Measurements from ENCODE around the gene SRSF7. TPM values are rescaled to one million over a fixed set of nuclear protein-coding genes. Genes with fewer than 3 reads are reported as not detected.
A peak's percentile ranks its signal among the peaks of the same experiment; 100 is the strongest.
"Not testable (repeated sequence)": the region's sequence is repeated elsewhere in the genome, so short reads cannot be mapped to it uniquely, and the experiment has no call there.

Gene SRSF7
- total RNA-seq, 3 donors from 2014 or later, result 431 to 454 (median 451) TPM

DNA sequence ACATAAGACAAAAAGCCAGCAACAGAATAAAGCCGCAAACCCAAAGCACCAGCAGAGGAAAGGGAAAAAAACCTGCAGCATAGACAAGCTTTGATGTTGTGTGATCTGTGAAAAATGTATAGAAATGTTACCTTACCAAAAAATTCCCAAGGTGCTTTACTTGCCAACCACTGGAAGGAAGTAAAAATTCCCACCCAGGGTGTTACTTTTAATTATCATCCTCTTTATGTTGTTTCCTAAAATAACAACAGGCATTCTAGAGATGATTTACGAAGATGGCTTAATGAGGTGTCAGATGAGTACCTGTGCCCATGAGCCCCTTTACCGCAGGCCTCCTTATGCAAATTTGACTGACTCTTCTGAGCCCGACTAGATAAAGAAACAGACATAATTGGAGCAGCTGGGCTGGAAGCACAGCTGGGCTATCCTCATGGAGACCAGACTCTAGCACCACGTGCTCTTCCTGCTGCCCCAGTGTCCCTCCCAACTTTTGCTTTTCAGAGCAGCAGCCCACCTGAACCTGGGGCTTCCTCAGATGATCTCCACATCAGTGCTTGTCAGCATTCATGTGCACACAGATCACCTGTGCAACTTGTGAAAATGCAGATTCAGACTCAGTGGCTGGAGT, 41.5 kb downstream of the SRSF7 start:
- peaks cover 24% of the 10 kb centered on the region for H3K36me3 Mint-ChIP-seq (ENCODE audit: insufficient read depth)
- peaks cover 4% of the 10 kb centered on the region for H3K9me3 Mint-ChIP-seq
- peak; percentile 19 for DNase-seq
- H3K4me3 Mint-ChIP-seq, result peak overlapping the region; percentile 70
- peaks cover 73% of the 10 kb centered on the region for H3K4me1 Mint-ChIP-seq (ENCODE audit: low read depth)
- H3K27me3 Mint-ChIP-seq (ENCODE audit: low read depth), result no peaks in the 10 kb centered on the region
- ATAC-seq, result peak; percentile 89 to 91

DNA sequence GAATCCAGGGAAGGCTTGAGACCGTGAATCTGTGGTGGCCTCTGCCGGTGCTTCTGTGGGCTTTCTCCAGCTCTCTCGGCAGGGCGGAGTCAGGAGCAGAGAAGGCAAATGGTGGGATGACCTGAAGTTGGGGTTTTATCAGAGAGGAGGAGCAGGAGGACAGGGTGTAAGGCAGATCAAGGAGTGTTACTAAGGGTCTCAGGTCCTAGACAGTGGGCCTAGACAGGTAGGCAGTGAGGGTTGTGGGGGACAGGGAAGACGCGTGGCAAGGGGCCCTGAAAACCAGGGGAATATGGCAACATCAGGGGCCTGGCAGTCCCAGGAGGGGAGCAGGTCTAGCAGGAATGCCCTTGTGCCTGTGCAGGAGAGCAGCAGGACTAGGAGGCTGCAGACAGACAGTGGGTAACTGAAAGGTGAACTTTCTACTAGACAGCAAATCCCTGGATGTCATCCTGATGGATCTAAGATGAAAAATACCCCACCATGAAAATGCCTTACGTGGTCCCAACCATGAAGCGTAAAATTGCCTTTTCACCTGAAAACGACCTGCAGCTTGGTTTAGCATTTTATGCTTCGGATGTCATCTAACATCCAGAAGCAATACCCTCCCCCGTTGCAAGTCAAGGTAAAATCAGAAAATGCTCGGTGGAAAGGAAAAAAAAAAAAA, 42.1 kb downstream of the SRSF7 start:
- Mint-ChIP-seq H3K36me3 (ENCODE audit: insufficient read depth) (peaks cover 20% of the 10 kb centered on the region), H3K27me3 (ENCODE audit: low read depth) (no peaks in the 10 kb centered on the region), H3K4me3 (peak overlapping the region; percentile 70), H3K9me3 (peaks cover 4% of the 10 kb centered on the region), H3K4me1 (ENCODE audit: low read depth) (peaks cover 69% of the 10 kb centered on the region)
- DNase-seq (no peak), ATAC-seq (no peak)

DNA sequence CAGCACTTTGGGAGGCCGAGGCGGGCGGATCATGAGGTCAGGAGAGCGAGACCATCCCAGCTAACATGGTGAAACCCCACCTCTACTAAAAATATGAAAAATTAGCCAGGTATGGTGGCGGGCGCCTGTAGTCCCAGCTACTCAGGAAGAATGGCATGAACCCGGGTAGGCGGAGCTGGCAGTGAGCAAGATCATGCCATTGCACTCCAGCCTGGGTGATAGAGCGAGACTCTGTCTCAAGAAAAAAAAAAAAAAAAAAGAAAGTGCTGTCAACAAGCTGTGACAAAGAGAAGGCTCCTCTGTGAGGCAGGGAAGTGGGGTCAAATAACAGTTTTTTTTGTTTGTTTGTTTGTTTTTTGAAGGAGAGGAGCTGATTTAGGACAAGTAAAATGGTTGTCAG, 42.7 kb downstream of the SRSF7 start:
- DNase-seq; H3K27me3 Mint-ChIP-seq (ENCODE audit: low read depth); H3K9me3 Mint-ChIP-seq; ATAC-seq: not testable (repeated sequence)
- peak overlapping the region; percentile 70 for H3K4me3 Mint-ChIP-seq
- H3K4me1 Mint-ChIP-seq (ENCODE audit: low read depth), result peaks cover 66% of the 10 kb centered on the region
- H3K36me3 Mint-ChIP-seq (ENCODE audit: insufficient read depth), result peaks cover 20% of the 10 kb centered on the region

DNA sequence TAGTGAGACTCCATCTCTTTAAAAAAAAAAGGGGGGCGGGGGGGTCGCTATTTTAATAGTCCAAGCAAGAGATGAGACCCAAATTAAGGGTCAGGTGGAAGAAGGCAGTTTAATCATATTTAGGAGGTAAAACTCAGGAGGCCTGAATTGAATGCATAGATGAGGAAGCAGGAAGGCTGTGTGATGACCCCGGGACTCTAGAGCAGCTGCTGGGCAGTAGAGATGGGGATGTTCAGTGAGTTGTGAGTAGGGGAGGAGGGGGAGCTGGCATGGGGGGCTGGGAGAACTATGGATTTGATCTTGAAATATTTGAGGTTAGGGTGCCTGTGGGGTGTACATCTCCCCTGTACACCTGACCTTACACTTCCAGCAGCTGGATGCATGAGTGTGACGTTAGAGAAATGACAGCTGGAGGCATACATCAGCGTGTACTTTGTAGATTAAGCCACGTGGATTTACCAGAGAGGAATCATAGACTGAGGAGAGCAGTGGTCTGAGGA, 44.3 kb downstream of the SRSF7 start:
- H3K36me3 Mint-ChIP-seq (ENCODE audit: insufficient read depth), result peaks cover 22% of the 10 kb centered on the region
- DNase-seq (no peak), ATAC-seq (no peak)
- no peak overlapping the region for H3K4me3 Mint-ChIP-seq
- H3K27me3 Mint-ChIP-seq (ENCODE audit: low read depth), result no peaks in the 10 kb centered on the region
- H3K9me3 Mint-ChIP-seq, result peaks cover 6% of the 10 kb centered on the region
- peaks cover 63% of the 10 kb centered on the region for H3K4me1 Mint-ChIP-seq (ENCODE audit: low read depth)

DNA sequence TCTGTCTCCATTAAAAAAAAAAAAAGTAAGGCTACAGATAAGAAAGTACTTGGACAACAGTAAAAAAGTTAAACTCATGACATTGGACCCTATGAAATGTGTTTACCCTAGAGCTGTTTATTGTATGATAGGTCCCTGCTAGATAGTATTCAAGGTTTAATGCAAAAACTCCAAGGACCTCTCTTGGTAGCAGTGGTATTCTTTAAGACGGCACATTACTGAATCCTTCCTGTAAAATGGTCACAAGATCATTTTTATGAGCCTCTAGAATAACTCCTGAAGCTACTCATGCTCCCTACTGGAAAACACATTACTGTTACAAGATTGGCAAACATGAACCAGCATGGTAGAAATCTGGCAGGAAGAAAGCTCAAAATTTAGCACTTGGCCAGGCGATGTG, 46.5 kb downstream of the SRSF7 start:
- no peaks in the 10 kb centered on the region for H3K27me3 Mint-ChIP-seq (ENCODE audit: low read depth)
- ATAC-seq (no peak), DNase-seq (no peak)
- H3K36me3 Mint-ChIP-seq (ENCODE audit: insufficient read depth), result peaks cover 22% of the 10 kb centered on the region
- H3K9me3 Mint-ChIP-seq, result peaks cover 3% of the 10 kb centered on the region
- no peak overlapping the region for H3K4me3 Mint-ChIP-seq
- peaks cover 65% of the 10 kb centered on the region for H3K4me1 Mint-ChIP-seq (ENCODE audit: low read depth)

DNA sequence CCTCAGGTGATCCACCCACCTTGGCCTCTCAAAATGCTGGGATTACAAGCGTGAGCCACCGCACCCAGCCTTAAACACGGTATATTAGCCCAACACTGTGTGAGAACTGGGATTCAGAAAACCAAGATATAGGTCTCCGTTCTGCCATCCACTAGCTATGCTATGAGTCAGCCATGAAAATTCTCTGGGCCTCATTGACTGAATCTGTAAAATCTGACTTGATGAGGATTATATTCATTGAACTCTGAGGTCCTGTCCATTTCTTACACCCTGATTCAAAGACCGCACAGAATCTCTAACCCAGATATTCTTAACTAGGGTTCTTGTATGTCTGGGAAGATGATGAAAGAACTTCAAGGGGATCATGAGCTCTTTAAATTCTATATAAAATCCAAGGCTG, 47.8 kb downstream of the SRSF7 start:
- peaks cover 55% of the 10 kb centered on the region for H3K4me1 Mint-ChIP-seq (ENCODE audit: low read depth)
- H3K9me3 Mint-ChIP-seq, result not testable (repeated sequence)

DNA sequence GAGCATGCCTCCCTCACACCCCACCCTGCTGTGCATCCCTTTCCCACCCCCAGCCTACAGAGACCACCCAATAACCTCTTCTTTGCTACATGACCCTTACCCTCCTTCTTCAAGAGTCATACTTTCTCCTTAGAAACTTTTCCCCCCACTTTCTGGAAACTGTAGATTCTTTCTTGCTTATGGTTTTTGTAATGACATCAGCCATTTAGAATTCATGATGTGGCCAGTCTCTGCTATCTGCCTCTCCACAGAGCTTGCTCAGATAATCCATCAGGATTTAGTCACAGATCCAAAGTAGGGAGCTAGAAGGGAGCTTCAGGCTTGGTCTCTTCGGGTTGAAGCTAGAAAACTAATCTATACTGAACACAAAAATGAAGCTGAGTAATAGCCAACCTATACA, 48.7 kb downstream of the SRSF7 start:
- H3K4me3 Mint-ChIP-seq, result peak overlapping the region; percentile 41
- H3K36me3 Mint-ChIP-seq (ENCODE audit: insufficient read depth), result peaks cover 26% of the 10 kb centered on the region
- DNase-seq (no peak), ATAC-seq (no peak)
- H3K4me1 Mint-ChIP-seq (ENCODE audit: low read depth), result peaks cover 57% of the 10 kb centered on the region
- H3K9me3 Mint-ChIP-seq, result peaks cover 3% of the 10 kb centered on the region
- H3K27me3 Mint-ChIP-seq (ENCODE audit: low read depth), result no peaks in the 10 kb centered on the region

More for the DNA sequence above, 47.8 kb downstream of the SRSF7 start:
- DNase-seq; H3K4me3 Mint-ChIP-seq; ATAC-seq; H3K27me3 Mint-ChIP-seq (ENCODE audit: low read depth): not testable (repeated sequence)
- H3K36me3 Mint-ChIP-seq (ENCODE audit: insufficient read depth), result peaks cover 25% of the 10 kb centered on the region

DNA sequence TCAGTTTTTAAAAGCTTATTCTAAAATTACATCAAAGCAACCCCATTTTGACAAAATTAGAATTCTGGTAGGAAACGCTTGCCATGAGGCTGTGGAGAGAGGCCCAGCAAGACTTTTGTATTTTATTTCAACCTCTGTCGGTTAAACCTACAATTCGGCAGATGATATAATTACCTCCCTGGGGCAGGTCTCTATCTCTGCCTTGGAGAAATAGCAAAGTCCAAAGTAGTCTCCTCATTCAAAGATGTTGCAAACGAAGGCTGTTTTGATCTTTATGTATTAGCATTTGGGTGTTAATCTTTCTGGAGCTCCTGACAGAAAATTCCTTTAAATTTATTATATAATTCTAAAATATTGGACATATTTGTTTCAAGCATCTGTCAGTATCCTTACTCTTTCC, 49.6 kb downstream of the SRSF7 start:
- Mint-ChIP-seq H3K36me3 (ENCODE audit: insufficient read depth) (peaks cover 23% of the 10 kb centered on the region), H3K4me1 (ENCODE audit: low read depth) (peaks cover 55% of the 10 kb centered on the region), H3K4me3 (peak overlapping the region; percentile 47), H3K27me3 (ENCODE audit: low read depth) (no peaks in the 10 kb centered on the region), H3K9me3 (peaks cover 3% of the 10 kb centered on the region)
- DNase-seq, result no peak
- no peak for ATAC-seq

DNA sequence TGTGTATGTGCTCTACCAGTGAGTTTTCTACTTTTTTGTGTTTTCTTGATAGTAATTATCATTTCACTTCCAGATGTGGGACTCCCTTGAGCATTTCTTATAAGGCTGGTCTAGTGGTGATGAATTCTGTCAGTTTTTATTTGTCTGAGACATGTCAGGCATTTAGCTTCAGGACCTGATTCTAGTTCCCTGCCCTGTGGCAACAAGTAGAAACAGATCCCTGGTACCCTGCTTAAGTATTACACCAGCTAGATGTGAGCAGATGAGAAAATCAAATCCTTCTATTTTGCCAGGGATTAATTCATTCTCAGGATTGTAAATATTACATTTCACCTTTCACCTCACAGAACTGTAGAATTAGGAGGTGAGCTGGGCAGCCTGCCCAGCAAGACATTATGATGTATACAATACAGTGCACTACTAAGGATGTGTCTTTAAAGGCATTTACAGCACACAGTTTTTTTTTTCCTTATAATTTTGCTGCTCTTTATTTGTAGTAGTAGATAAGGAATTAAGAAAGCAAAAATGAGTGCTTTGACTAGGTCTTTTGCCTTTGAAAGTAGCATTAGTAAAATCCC, 50.2 kb downstream of the SRSF7 start:
- ATAC-seq (no peak), DNase-seq (no peak)
- Mint-ChIP-seq H3K27me3 (ENCODE audit: low read depth) (no peaks in the 10 kb centered on the region), H3K4me3 (peak overlapping the region; percentile 50), H3K36me3 (ENCODE audit: insufficient read depth) (peaks cover 23% of the 10 kb centered on the region), H3K9me3 (peaks cover 3% of the 10 kb centered on the region), H3K4me1 (ENCODE audit: low read depth) (peaks cover 56% of the 10 kb centered on the region)

DNA sequence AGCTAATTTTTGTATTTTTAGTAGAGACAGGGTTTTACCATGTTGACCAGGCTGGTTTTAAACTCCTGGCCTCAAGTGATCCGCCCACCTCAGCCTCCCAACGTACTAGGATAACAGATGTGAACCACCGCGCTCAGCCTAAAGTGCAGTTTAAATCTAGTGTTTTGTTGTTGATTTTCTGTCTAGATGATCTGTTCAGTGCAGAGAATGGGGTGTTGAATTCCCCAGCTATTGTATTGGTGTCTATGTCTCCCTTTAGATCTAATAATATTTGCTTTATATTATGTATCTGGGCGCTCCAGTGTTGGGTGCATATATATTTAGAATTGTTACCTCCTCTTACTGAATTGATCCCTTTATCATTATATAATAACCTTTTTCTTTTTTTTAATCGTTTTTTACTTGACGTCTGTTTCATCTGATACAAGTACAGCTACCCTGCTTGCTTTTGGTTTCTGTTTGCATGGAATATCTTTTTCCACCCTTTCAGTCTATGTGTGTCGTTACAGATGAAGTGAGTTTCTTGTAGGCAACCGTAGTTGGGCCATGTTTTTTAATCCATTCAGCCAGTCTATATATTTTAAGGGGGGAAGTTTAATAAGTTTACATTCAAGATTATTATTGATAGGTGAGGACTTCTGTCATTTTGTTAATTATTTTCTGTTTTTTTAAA, 50.9 kb downstream of the SRSF7 start:
- ATAC-seq (peak in 1 of 2 donors; percentile 52), DNase-seq (no peak)
- Mint-ChIP-seq H3K4me1 (ENCODE audit: low read depth) (peaks cover 53% of the 10 kb centered on the region), H3K36me3 (ENCODE audit: insufficient read depth) (peaks cover 21% of the 10 kb centered on the region), H3K9me3 (peaks cover 3% of the 10 kb centered on the region), H3K4me3 (peak overlapping the region; percentile 50), H3K27me3 (ENCODE audit: low read depth) (no peaks in the 10 kb centered on the region)

DNA sequence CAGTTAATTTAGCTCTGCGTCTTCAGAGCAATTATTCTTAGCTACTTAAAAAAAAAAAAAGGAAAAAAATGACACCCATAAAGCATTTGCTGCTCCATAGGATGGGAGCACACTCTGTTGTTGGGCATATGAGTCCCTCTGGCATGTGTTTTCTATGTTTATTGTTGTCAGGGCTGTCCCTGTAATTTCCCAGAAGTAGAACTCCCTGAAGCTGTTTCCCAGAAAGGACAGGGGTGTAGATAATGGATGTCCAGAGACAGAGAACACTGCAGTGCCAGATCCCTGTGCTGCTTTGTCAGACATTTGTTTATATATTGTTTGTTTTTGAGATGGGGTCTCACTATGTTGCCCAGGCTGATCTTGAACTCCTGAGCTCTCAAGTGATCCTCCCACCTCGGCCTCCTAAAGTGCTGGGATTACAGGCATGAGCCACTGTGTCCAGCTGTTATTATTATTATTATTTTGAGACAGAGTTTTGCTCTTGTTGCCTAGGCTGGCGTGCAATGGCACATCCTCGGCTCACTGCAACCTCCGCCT, 52.6 kb downstream of the SRSF7 start:
- peaks cover 20% of the 10 kb centered on the region for H3K36me3 Mint-ChIP-seq (ENCODE audit: insufficient read depth)
- H3K27me3 Mint-ChIP-seq (ENCODE audit: low read depth), result no peaks in the 10 kb centered on the region
- H3K4me3 Mint-ChIP-seq, result no peak overlapping the region
- DNase-seq, result no peak
- H3K9me3 Mint-ChIP-seq, result peaks cover 3% of the 10 kb centered on the region
- no peak for ATAC-seq
- H3K4me1 Mint-ChIP-seq (ENCODE audit: low read depth), result peaks cover 56% of the 10 kb centered on the region

DNA sequence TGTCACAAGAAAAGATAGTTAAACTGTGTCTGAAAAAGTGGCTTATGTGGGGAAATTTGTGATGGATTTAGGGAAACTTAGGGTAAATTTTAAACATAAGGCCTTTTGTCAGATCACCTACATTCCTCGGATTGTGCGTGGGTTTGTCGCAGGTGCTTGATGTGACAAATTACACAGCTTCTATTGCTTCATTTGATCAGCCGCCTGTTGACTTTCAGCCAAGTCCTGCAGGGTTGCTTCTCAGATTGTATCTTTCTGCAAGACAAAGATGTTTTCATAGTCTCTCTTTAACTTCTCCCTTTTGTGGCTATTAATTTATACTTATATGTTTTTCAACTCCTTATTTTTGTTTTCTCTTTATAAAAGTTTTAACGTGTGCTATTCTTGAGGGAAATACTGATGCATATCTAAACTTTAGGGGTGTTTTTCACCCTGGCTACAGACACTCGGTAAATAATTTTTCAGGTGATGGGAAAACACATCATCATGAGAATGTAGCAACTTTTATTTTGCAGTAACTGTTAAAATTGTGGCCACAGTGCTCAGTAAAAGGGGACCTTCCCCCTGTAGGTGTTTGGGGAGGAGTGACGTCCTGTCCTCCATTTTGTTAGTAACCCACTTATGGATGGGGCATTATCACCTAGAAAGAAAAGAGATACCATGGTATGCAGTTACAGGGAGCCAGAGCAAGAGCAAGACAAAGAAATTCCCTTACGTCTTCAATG, 53.9 kb downstream of the SRSF7 start:
- Mint-ChIP-seq H3K4me3 (peak overlapping the region; percentile 53), H3K9me3 (peaks cover 3% of the 10 kb centered on the region), H3K36me3 (ENCODE audit: insufficient read depth) (peaks cover 23% of the 10 kb centered on the region), H3K27me3 (ENCODE audit: low read depth) (no peaks in the 10 kb centered on the region), H3K4me1 (ENCODE audit: low read depth) (peaks cover 62% of the 10 kb centered on the region)
- ATAC-seq, result peak; percentile 60 to 66
- DNase-seq, result no peak
